ELF-1 (cell line): ENCODE measurements around the gene PAK5.
"Not testable (repeated sequence)": the region's sequence is repeated elsewhere in the genome, so short reads cannot be mapped to it uniquely, and the experiment has no call there.

ENCODE experiments used
- DNase-seq: peaks from one replicate; pipeline ENCODE4 v3.0.0-alpha.2; 2016; ENCODE audit warnings: low read depth, low spot score

PAK5 gene

DNA sequence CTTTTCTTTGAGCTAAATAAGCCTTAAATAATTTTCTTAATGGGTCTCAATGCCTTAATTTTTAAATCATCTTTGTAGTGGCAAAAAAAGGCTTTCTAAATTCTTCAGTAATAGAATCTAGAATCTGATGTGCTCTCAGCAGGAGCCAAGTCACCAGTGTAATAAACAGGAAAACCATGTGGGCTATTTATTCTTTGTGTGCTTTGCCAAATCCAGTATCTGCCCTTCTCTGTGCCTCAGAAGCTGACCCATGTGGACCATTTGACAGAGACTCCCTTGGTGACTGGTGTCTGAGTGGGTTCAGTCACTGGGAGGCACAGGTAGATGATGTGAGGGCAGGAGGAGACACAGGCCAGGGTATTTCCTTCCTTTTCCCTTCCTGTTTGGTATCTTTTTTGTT, 152.9 kb downstream of the PAK5 start:
- DNase-seq: no peak

GRCh38 chr20:9685011-9685410, 153.9 kb downstream of the PAK5 start:
- DNase-seq: no peak

DNA sequence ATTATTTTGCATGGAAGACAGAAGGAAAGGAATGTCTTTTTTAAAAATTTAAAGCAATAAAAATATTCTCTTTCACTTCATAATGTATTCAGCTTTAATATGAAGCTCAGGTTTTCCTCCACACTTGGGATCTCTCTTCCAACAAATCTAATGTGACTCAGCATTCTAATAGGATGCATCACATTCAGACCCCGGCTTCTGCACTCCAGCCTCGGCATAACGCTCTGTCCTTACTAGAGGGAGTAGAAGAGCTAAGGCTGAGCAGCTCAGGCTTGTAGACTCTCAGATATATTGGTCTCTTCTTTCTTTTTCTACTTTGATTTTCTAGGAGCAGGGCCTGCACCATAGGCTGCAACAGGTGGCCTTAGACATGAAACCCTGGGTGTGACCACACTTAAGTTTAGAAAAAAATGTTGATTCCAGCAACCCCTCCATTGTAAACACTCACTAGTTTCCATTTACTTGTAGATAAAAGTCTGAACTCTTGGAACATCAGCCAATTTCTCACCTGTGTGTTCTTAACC, 161.7 kb downstream of the PAK5 start:
- no peak for DNase-seq

- DNase-seq: no peak
Measured at GRCh38 chr20:9672981-9673380, 165.9 kb downstream of the PAK5 start.

DNA sequence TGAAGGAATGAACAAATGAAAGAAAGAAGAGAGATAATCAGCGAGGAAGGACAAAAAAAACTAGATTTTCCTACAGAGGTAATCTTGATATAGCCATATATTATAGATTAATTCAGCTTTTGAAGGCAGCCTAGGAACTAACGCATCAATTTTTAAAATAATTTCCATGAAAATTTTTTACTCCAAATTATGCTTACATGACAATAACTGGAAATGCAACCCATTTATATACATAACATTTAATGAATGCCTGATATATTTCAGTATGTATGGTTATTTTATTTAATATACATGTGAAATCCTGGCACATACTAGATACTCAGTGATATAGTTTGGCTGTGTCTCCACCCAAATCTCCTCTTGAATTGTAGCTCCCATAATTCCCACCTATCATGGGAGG, 166.8 kb downstream of the PAK5 start:
- DNase-seq: no peak

DNA sequence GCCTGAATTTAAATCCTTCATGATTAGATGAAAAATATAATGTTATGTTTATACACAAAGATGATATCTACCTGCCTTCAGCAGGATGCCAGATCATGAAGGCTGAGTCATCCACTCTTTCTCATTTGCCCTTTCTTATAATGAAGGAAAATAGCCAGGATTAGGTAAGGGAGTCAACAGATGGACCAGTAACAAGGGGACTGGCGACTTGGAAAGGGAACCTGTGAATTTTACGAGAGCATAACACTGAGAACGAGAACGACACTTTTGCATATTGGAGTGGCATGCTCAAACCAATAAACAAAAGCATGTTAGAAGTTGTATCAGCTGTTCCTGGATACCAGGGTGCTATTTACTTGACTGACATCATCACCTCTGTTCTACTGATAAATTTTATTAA, 170.5 kb downstream of the PAK5 start:
- DNase-seq: no peak

DNA sequence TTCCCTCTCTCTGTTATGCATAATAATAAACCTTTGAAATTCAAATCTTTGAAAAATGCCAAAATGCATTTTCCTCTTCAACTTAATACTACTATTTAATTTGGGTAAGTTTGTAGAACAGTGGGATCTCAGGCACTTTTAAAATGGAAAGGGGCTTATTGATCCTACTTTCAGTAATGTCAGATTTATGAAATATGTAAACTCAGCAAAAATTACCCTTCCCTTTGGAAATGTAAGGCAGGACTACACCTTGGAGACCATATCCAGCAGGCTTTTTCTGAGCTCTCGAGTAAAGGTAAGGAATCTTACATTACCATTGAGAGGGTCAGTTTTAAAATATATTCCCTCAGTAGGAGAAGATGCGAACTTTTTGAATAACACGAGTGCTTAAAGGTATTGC, 175.5 kb downstream of the PAK5 start:
- DNase-seq: no peak

GRCh38 chr20:9660236-9660868, 178.5 kb downstream of the PAK5 start:
- peak; percentile 14 for DNase-seq

DNA sequence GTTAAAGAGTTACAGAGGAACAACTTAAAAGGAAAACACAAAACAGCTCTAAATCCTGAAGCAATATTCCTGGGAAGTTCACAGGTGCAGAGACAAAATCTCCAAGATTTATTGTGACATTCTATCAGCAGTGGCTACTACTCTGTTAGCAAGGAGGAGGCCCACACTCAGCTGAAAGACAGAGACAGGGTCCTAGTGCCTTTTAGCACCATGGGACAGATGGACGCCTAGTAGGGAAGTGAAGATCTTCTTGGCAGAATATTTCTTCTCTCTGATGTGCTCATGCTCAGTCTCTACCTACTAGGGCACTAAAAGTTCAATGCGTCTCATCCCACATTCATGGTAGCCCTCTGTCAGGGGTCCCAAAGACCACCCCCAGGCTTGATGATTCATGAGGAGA, 191.1 kb downstream of the PAK5 start:
- DNase-seq: no peak

DNA sequence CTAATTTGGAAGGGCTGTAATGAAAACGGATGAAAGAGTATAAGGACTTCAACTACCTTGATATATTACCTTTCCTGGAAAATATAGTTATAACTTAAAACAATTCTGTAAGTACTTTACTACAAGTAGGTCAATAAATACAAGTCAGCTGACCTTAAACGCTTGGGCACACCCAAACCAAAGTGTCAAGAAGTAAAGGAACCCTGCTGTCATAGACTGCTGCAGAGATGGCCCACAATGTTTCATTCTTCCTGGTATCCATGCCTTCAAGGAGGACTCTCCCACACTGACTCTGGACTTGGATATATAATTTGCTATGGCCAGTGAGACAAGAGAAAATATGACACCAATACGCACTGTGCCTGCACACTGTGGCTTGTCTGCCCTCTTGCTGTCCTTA, 192.5 kb downstream of the PAK5 start:
- DNase-seq: no peak

DNA sequence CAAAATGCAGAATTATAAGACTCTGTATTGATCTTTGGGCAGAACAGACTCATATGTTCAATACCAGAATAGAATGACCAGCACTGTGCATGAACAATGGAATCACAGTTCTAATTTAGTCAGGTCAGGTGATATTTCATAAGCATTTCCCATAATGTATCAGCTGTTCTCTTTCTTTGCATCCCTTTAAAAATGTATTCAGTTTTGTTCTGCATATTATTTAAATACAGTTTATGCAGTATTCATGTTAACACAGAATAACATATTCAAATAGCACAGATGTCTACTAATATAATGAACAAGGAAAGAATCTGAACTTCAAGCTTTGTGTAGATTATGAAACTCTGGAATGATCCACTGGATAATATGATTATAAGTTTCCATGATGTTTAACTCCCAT, 196.0 kb downstream of the PAK5 start:
- DNase-seq: no peak

GRCh38 chr20:9641499-9642000, 197.3 kb downstream of the PAK5 start:
- not testable (repeated sequence) for DNase-seq

DNA sequence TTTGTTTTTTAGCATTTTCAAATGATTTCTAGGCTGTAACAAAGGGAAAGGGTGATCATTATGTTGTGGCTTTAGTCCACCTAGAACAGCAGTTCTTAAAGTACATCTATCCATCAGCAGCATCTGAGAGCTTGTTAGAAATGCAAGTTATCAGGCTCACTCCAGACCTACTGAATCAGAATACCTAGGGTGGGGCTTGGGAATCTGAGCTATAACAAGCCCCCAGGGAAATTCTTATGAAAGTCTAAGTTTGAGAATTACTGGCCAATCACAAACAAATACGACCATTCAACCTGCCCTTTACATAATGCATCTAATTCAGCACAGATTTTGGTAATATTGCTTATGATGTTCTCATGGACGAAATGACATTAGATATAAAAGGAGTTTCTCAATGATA, 201.0 kb downstream of the PAK5 start:
- DNase-seq: no peak

GRCh38 chr20:9635750-9636149, 203.1 kb downstream of the PAK5 start:
- DNase-seq: no peak

DNA sequence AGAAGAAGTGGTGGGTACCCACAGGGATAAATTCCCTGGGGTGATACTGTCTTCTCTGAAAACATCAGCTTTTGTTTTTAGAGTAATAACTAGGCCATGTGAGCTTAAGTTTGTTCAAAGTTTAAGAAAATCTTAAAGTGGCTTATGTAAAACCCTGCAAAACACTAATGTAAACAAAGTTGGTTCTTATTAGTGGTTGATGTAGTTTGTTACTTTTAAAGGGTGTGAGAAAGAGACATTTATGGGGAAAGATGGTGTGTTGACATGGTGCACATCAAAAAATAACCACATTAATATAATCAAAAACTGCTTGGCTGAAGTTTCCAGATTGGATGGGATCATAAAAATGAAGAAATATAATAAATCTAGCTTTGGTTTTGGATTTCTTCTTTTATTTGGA, 204.5 kb downstream of the PAK5 start:
- DNase-seq: no peak

GRCh38 chr20:9632991-9633390, 205.9 kb downstream of the PAK5 start:
- DNase-seq: no peak

GRCh38 chr20:9632265-9632664, 206.6 kb downstream of the PAK5 start:
- DNase-seq: no peak

- DNase-seq: no peak
Measured at GRCh38 chr20:9630554-9630953, 208.3 kb downstream of the PAK5 start.

GRCh38 chr20:9629831-9630230, 209.0 kb downstream of the PAK5 start:
- no peak for DNase-seq

GRCh38 chr20:9628589-9628988, 210.3 kb downstream of the PAK5 start:
- no peak for DNase-seq

GRCh38 chr20:9628141-9628540, 210.7 kb downstream of the PAK5 start:
- DNase-seq: no peak

DNA sequence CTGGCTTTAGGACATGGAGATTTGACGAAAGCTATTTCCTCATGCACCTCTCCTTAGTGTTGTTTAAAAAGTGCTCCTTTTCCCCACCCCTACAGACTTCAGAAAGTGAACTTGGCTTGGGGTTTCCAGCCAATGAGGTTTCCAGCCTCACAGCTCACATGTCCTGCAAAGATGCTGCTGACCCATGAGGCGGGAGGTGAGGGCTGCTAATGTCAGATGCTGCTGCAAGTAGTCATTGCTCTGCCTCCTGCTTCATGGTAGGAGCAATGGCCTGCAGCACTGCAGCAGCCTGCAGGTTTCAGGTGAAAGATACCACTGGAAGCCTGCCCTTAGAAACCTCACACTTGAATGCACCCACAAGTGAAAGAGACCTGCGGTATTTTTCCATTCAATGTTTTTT, 211.7 kb downstream of the PAK5 start:
- no peak for DNase-seq

DNA sequence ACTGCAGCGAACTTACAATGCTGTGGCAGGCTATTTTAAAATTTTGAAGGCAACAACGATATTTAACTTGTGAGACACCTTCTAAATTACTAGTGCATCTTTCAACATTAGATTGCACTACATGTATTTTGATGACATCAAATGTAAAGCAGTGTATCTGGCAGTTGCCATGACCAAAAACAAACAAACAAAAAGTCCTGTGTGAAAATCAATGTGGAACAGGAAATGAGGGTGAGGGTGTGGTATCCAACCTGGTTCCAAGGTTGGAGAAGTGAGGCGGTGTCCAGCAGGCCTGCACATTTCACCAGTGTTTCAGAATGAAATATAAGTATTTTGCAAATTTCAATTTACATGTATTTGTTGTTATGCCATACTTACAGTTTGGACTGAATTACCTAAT, 212.5 kb downstream of the PAK5 start:
- DNase-seq: no peak

DNA sequence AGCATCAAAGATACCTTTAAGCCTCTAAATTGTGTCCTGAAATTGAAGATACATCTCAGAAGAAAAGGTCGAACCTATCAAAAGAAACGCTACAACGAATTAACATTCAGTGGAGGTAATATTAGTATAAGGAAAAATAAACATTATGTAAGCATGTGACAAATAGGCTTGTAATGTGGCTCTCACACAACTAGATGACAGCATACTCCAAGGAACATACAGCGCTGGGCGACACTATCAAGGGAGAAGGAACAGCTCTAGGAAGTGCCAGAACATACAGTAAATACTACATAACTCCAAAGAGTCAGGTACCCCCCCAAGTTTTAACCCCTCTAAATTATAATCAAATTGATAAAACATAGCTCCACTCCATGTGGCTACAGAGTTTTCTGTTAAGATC, 220.9 kb downstream of the PAK5 start:
- DNase-seq: no peak
